ENCODE results near the gene RASEF.
"Not testable (repeated sequence)": the region's sequence is repeated elsewhere in the genome, so short reads cannot be mapped to it uniquely, and the experiment has no call there.

The RASEF gene

DNA sequence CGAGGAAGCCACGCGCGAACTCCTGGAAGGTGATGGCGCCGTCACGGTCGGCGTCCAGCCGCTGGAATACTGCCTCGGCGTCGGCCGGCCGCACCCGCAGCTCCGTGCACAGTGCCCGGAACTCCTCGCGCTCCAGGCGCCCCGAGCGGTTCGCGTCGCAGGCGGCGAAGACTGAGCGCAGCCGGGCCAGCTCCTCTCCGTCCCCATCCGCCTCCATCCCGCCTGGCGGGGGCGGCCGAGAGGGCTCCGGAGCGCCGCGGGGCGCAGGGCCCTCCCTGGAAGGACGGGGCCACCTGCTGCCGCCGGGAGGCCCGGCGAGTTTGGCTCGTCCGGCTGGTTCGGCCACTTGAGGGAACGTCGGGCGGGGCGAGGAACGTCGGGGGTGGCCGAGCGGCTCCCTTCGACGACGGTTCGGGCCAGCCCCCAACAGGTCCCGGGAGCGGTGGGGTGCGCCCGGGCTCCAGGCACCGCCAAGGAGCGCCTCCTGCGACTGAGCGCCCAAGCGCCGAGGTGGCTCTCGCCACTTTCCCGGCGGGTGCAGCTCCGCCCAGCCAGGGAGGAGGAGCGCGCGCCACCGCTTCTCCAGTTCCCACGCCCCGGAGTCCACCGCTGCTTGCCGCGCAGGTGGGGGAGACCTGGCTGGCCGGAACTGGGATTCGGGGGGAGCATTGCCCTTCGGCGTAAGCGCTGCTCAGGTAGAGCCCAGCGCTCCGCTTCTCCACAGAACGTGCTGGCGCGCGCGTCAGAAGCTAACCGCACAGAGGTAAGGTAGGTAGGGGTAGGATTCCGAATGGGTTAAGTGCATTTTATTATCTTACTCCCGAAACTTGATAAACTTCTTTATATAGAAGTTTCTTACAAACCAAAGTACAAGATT, at the start of gene RASEF:
TSS of gene RASEF (minus strand) at position 492 of the 877 bp plus-strand sequence. CDS start at position 217, 275 bp downstream.
- DNase-seq, result no peak

DNA sequence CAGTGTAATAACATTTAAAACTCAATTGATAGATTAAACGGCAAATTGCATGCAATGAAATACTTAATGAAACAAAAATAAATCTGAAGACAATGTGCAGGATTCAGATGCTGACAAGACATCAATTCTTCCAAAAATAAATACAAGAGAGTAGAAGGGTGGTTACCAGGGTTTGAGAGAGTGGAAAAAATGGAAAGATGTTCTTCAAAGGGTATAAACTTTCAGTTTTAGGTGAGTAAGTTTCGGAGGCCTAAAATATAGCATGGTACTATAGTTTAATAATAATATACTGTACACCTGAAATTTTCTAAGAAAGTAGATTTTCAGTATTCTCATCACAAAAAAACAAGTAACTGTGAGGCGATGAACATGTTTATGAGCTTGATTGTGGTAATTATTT, 48.2 kb upstream of the RASEF start:
- no peak for DNase-seq

DNA sequence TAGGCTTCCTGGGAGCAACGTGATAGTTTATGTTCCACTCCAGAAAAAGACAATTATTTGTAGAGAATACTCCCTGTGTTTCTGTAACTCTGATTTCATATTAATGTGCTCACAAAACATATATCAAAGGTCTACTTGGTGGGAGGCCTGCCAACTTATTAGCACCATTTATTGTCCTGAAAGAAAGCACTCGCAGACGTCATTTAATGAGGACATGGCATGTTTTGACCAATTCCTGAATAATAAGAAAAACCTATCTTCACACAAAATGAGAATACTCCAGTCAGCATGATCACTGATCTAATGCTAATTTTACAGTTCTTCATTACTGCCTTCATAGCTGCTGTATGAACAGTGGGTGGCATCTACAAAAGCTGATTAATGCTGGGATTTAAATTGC, 46.4 kb upstream of the RASEF start:
- no peak for DNase-seq

DNA sequence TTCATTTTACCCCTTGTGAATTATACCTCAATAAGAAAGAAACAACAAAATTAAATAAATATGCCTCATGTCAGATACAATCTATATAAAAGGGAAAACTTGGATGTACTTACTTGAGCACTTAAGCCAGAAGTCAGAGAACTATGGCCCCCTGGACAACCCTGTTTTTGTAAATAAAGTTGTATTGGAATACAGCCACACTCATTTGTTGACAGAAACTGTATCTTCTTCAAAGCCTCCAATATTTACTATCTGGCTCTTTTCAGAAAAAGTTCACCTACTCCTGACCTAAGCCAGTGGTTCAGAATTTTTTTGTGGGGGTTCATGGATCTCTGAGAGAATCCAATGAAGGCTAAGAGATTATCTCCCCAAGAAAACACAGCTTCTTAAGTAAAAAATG, 45.3 kb upstream of the RASEF start:
- no peak for DNase-seq

DNA sequence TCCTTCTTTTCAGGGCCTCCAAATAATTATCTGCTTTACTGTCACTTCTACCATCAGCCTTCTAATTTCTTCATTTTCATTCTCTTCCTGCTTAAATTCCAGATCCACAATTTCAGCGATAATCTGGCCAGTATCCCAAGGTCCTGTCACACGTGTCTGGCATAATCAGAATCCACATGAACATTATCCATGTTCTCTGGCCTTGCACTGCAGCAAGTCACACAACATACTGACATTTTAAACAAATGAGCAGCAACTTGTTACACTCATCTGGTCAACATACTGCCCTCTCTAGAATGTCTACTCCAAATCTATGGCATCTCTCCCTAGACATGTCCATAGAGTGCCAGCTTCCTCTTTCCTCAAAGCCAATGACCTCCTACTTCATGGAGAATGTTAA, 43.8 kb upstream of the RASEF start:
- no peak for DNase-seq

DNA sequence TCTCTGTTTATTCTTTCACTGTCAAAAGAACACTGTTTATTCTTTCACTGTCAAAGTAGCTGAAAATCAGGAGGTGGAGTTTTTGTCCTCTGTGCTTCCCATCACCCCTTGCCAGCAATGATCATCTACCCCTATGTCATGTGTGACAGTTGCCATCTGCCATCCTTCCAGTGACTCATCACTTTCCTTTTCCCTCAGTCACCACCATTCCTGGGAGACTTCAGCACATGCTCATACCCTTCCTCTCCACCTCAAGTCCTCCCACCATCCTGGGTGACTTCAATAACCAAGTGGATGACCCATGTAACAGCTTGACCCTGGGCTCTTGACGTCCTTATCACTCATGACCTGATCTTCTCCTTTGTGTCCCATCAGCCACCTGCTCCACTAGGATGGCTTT, 43.3 kb upstream of the RASEF start:
- no peak for DNase-seq

DNA sequence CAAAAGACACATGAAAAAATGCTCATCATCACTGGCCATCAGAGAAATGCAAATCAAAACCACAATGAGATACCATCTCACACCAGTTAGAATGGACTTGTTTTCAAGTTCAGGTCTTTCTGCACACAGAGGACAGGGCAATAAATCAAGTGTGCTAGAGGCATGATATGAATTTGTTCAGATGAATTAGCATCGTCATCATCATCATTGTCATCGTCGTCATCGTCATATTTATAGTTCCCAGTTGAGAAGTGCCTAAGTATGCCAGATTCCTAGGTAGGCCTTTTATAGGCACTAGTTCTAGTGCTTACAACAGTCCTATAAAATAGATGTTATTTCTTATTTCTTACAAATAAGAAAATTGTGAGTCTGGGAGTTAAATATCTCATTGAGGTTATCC, 34.7 kb upstream of the RASEF start:
- DNase-seq, result no peak

DNA sequence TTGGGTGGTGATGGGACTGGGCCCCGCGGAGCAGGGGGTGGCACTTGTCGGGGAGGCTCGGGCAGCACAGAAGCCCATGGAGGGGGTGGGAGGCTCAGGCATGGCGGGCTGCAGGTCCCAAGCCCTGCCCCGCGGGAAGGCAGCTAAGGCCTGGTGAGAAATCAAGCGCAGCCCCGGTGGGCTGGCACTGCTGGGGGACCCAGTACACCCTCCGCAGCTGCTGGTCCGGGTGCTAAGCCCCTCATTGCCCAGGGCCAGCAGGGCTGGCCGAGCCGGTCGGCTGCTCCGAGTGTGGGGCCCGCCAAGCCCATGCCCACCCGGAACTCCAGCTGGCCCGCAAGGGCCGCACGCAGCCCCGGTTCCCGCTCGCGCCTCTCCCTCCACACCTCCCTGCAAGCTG, 30.4 kb upstream of the RASEF start:
- not testable (repeated sequence) for DNase-seq

DNA sequence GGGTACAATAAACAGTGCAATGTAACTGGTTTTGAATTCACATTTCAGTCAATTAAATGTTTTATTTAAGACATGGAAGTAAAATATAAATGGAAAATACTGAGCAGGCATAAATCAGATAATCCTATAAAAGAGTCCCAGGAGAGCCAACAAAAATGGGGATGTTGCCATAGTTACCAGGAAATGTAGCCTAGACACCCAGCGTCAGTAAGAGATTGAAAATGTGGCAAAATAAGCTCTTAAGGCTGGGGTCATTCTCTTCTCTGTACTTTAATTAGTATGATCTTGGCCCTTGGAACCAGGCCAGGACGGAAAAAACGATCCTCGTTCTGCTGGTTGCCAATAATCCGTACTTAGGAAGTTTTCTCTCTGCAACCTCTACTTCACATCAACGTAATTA, 18.9 kb upstream of the RASEF start:
- no peak for DNase-seq

DNA sequence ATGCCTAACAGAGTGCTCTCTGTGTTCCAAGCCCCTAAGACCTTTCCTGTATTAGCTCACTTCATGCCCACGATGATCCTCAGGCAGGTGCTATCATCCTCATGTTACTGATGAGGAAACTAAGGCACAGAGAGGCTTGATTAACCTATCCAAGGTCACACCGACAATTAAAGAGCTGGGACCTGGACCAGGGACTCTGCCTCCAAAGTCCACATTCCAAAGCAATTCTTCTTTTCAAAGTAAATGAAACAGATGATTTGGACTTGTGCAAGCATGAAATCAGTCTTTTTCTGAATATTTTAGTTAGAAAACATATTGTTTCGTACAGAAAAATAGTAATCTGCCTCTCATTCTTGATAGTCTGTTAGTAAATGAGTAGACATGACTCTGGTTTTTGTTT, 18.1 kb upstream of the RASEF start:
- no peak for DNase-seq

DNA sequence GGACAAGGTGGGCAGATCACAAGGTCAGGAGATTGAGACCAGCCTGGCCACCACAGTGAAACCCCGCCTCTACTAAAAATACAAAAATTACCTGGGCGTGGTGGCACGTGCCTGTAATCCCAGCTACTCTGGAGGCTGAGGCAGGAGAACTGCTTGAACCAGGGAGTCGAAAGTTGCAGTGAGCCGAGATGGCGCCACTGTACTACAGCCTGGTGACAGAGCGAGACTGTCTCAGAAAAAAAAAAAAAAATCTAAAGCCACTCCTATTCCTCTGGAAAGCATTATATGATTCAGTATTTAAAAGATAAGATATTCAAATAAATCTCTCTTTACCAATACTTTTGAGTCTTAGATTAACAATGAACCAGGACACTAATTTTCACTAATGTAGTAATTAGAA, 13.0 kb upstream of the RASEF start:
- not testable (repeated sequence) for DNase-seq

DNA sequence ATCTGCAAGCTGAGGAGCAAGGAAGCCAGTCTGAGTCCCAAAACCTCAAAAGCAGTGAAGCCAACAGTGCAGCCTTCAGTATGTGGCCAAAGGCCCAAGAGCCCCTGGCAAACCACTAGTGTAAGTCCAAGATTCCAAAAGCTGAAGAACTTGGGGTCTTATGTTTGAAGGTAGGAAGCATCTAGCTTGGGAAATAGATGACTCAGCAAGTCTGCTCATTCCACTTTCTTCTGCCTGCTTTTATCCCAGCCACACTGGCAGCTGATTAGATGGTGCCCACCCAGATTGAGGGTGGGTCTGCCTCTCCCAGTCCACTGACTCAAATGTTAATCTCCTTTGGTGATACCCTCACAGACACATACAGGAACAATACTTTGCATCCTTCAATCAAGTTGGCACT, 9.6 kb upstream of the RASEF start:
- not testable (repeated sequence) for DNase-seq

DNA sequence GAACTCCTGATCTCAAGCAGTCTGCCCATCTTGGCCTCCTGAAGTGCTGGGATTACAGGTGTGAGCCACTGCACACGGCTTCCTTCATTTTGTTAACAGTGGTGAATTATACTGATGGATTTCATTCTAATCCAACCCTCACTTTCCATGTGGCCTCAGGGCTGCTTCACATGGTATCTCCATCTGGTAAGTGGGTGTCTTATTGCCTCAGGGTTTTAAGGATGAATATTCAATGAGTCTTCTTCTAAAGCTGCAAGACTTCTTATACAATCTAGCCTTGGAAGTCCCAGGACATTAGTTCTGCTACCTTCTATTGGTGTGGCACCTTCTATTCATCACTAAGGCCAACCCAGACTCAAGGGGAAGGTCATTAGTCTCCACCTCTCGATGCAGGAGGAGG, 8.7 kb upstream of the RASEF start:
- no peak for DNase-seq

DNA sequence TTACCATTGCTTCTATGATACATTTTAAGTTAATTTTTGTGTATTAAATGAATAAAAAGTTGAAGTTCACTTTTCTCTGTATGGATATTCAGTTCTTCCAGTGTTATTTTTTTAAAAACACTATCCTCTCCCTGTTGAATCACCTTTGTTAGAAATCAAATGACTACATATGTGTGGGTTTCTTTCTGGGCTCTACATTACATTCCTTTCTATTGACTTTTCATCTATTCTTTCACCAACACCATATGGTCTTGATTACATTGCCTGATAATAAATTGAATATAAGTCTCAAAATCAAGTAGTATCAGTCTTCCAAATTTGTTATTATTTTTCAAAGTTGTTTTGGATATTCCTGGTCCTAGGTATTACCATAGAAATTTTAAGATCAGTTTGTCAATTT, 7.3 kb upstream of the RASEF start:
- no peak for DNase-seq

DNA sequence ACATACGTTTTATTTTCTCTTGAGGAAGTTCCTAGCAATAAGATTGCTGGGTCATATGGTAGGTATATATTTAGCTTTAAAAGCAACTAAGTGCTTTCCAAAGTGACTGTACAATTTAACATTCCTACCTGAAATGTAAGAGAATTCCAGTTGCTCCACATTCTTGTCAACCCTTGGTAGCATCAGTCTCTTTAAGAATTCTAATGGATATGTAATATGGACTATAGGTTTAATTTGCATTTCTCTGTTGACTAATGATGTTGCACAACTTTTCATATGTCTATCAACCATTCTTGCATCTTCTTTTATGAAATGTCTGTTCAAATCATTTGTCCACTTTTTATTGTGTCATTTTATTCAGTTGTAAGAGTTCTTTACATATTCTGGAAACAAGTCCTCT, 6.7 kb upstream of the RASEF start:
- DNase-seq, result no peak

DNA sequence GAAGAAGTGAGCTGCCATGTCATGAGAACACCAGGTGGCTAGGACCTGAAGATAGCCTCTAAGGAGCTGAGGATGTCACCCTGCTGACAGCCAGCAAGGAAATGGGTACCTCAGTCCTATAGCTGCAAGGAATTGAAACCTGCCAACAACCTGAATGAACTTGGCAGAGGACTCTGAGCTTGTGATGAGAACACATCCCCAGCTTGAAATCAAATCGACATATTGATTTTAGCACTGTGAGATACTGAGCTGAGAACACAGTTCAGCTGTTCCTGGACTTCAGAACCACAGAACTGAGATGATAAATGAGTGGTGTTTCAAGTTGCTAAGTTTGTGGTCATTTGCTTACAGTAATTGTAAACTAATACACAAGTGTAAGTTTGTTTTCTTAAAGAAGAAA, 5.5 kb upstream of the RASEF start:
- no peak for DNase-seq

DNA sequence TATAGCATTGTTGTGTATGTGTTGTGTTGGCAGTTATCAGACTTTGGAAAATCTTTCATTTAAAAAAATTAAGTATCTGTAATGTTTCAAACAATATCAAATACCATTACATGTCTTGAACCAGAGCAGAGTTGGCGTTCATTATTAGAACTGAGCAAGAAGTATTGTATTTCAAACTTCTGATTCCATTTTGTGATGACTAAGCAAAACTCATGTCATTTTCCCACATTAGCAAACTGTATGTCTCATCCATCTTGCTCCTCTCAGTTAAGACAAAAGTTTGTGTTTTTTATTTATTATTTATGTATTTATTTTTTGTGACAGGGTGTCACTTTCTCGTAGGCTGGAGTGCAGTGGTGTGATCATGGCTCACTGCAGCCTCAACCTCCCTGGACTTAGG, 4.6 kb upstream of the RASEF start:
- DNase-seq, result no peak

DNA sequence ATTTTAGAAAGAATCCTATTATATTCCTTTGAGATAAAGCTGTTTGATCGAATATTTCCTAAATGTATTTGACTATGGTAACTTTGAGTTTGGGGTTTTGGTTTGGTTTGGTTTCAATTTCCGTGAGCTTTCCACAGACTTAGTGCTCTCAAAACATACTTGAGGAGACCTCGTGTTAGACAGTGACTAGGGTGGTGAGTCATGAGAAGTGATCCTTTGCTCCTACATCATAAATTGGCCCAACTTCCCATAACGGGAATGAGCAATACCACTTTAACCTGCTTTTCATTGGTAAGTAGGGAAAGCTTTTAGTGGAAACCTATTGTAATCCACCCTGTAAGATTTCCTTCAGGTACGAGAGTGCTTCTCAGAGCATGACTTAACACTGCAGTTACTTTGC, 3.8 kb upstream of the RASEF start:
- no peak for DNase-seq

DNA sequence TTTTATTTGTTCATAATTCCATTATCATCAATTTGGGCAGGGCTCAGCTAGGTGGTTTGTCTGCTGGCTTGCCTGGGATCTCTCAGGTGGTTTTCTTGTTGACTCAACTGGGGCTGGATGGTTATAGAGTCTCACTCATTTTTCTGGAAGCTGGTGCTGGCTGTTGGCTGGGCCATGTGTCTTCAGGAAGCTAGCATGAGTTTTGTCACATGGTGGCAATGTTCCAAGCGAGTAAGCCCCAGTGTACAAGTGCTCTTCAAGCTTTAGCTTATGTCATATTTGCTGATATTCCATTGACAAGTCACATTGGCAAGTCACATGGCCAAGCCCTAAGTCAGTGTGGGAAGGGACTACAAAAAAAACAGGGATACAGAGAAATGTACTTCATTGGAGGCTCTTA, 2.3 kb upstream of the RASEF start:
- DNase-seq, result no peak

DNA sequence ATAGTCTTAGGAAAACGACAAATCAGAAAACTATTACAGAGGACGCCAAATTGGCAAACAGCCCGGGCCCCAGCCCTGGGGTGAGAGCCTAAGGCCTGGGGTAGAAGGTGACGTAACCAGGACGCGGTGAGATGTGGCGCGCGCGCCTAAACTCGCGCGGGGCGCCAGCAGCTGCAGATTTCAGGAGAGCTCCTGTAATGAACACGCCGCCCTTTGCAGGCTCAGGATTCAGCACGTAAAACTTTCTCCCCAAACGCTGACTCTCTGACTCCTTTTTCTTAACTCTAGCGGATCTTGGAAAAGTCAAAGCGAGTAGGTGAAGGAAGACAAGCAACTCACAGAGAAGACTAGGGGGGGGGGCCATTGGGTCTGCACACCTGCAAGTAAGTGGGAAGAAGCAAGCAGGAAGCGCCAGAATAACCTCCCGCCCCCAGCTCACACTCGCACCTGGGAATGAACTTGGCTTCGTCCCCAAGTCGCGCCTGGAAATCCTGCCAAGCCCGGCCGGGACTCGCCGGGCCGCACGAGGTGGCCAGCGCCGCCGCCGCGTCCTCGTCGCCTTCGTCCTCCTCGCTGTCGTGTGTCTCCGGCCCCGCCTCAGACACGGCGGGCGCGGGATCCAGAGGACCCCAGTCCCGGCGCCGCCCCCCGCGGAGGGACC, 822 bp downstream of the RASEF start:
- DNase-seq, result no peak

DNA sequence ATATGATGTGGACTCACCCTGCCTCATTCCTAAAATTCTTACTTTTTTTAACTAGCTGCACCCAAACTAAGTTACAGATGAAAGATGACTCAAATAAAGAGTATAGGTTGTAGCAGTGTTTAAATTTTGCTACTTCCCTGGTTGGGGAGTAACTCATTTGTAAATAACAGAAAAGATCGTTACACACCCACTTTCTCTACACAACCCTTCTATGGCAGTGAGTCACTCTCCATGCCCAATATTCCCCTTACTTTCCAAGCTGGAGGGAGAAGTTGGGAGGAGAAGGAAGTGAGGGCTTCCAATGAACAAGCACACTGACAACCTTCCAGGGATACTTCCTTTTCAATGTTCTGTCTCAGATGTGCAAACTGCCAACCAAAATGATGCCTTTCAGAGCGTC, 1.9 kb downstream of the RASEF start:
- DNase-seq, result no peak

DNA sequence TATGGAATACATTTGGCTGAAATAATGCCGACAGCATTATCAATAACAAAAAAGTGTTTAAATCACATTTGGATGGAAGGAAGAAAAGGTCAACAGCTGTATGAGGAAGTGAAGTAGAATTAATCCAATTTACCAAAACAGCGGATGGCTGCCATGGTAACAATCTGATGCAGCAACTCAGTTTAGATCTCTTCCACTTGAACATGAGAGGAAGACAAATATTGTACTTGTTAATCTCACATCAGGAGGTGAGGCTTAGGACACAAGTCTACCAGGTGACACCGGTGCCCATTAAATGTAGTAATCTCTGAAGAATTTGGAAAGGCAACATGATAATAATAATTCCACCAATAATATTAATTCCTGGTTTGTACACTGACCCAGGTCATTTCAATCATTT, 2.4 kb downstream of the RASEF start:
- no peak for DNase-seq

DNA sequence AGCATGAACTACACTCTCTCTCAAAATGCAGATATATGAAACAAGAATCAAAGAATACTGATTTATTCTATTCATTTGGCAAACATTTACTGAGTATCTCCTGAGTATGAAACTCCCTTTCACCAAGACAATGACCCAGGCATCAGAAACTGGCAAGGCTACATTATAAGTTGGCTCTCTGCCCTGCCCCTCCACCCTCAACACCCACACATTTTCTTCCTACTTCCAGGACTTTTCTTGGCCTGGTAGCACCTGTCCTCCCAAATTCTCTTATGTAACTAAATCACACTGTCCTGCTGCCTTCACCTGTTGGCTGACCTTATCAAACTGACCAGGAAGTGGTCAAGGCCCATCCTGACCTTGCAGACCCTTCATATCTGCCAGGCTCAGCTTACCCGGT, 3.5 kb downstream of the RASEF start:
- DNase-seq, result no peak

DNA sequence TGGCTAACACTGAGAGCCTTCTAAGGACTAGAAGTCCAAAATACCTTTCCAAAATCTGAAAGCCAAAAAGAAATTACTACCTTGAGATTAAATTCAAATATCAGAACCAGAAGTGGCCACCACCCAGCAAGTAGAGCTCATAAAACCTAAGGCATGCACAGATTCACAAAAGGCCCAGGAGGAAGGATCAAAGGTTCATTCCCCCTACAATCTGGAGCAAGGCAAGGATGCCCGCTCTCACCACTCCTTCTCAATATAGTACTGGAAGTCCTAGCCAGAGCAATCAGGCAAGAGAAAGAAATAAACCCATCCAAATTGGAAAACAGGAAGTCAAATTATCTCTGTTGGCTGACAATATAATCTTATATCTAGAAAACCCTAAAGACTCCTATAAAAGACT, 6.0 kb downstream of the RASEF start:
- DNase-seq, result no peak

DNA sequence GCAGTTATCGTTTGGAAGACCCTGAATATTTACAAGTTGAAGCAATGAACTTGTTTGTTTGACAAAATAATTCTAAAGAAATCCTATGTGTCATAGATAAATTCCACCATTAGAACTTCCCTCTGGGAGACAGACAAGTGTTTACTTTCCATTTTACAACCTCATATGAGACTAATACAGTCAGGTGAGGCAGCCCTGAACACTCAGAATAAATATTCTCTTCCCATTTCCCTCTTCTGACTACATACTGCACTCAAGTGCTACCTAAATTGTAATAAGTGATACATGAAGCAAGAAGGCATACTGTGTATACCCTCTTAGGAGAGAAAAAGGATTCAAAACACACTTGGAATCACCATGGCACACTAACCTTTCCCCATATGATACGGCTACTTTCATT, 6.8 kb downstream of the RASEF start:
- DNase-seq, result no peak

Measured in NCI-H1436 (cell line).